OCI-LY7 (cell line): ENCODE data around the gene ORM2. TPM values are rescaled to one million over a fixed set of nuclear protein-coding genes. Genes with fewer than 3 reads are reported as not detected.

Experiments used
- BruUV-seq: library from RNA; stranded (reverse); fragments of 400-500 nt; replicated peaks from 2 replicates; lab custom pipeline; 2021; lab: Mats Ljungman, UMichigan
- CTCF ChIA-PET: fragments of 300-600 bp; sonication (Branson Sonifier 250); formaldehyde crosslinking; loops from one replicate; lab custom pipeline; 2022; ENCODE audit warnings: antibody characterized with exemption; ENCODE audit not compliant: unreplicated experiment; lab: Charles Lee
- POLR2A ChIA-PET: fragments of 300-600 bp; sonication (Branson Sonifier 250); formaldehyde crosslinking; loops from one replicate; lab custom pipeline; 2022; ENCODE audit warnings: antibody characterized with exemption; lab: Charles Lee
- DNase-seq: peaks from one replicate; pipeline ENCODE4 v3.0.0-alpha.2; 2015; ENCODE audit warnings: low spot score
- H2AFZ ChIP-seq: fragments of 200-600 bp; sonication (generic), shearing (Covaris generic); 2 replicates; pipeline ENCODE4 v1.6.1; 2014; ENCODE audit warnings: mild to moderate bottlenecking, antibody characterized with exemption, low read length, moderate library complexity
- H3K27ac ChIP-seq: fragments of 200-600 bp; sonication (generic); 2 replicates; pipeline ENCODE4 v1.5.1; 2014; ENCODE audit warnings: mixed run types, low read depth, mild to moderate bottlenecking, moderate library complexity, low read length, inconsistent platforms; ENCODE audit not compliant: poor library complexity, severe bottlenecking
- H3K36me3 ChIP-seq: fragments of 200-600 bp; sonication (generic); 2 replicates; pipeline ENCODE4 v1.6.1; 2014; ENCODE audit warnings: mild to moderate bottlenecking, antibody characterized with exemption, low read length, moderate library complexity, mixed read lengths; ENCODE audit not compliant: insufficient read depth
- H3K4me1 ChIP-seq: fragments of 200-600 bp; sonication (generic); 2 replicates; pipeline ENCODE4 v1.5.1; 2014; ENCODE audit warnings: mild to moderate bottlenecking, low read length; ENCODE audit not compliant: insufficient read depth, poor library complexity, severe bottlenecking
- H3K4me2 ChIP-seq: fragments of 200-600 bp; sonication (generic); 2 replicates; pipeline ENCODE4 v1.6.1; 2014; ENCODE audit warnings: mild to moderate bottlenecking, low read length
- H3K4me3 ChIP-seq: fragments of 200-600 bp; sonication (generic); 2 replicates; pipeline ENCODE4 v1.5.1; 2014; ENCODE audit warnings: mild to moderate bottlenecking, low read depth, low read length; ENCODE audit not compliant: poor library complexity, severe bottlenecking
- H3K79me2 ChIP-seq: fragments of 200-600 bp; sonication (generic); 2 replicates; pipeline ENCODE4 v1.6.1; 2016; ENCODE audit warnings: low read depth, mild to moderate bottlenecking, low read length, moderate library complexity, mixed read lengths; ENCODE audit not compliant: insufficient read depth
- H3K9me2 ChIP-seq: fragments of 200-600 bp; sonication (generic); 2 replicates; pipeline ENCODE4 v1.6.1; 2016; ENCODE audit warnings: mild to moderate bottlenecking, low read length, mixed read lengths; ENCODE audit not compliant: insufficient read depth
- H3K9me3 ChIP-seq: fragments of 200-600 bp; sonication (generic); 2 replicates; pipeline ENCODE4 v1.6.1; 2014; ENCODE audit warnings: mild to moderate bottlenecking, mixed run types, low read length, mixed read lengths
- H4K20me1 ChIP-seq: fragments of 200-600 bp; sonication (generic); 2 replicates; pipeline ENCODE4 v1.6.1; 2014; ENCODE audit warnings: mild to moderate bottlenecking, antibody characterized with exemption, low read length, moderate library complexity, mixed read lengths; ENCODE audit not compliant: insufficient read depth
- EZH2phosphoT487 ChIP-seq: fragments of 200-600 bp; sonication (generic); IDR thresholded peaks from 2 replicates; pipeline ENCODE4 v1.6.1; 2018; ENCODE audit warnings: low read depth, borderline replicate concordance, mild to moderate bottlenecking, mixed run types, antibody characterized with exemption, low read length, moderate library complexity, mixed read lengths
- intact Hi-C: fragments of 100-400 bp; cut with micrococcal nuclease; formaldehyde crosslinking; loops from one replicate; pipeline ENCODE4 v1.10.0; 2022; ENCODE audit not compliant: unreplicated experiment
- total RNA-seq, 2 experiments: library from RNA; depleted of rRNA in 1 of 2; stranded (reverse); fragments of >200 nt in 1 of 2; shearing (Covaris generic) in 1 of 2; gene quantifications; 2 replicates each; pipeline ENCODE4 v1.2.3, GENCODE V29; 2014 to 2022
- TF ChIP-seq, protein P1 (sequence below): fragments of 200-600 bp; sonication (generic); conservative IDR thresholded peaks from 2 replicates; pipeline ENCODE4 v1.5.1; 2014; ENCODE audit warnings: mild to moderate bottlenecking, antibody characterized with exemption, low read length, moderate library complexity, mixed read lengths

The ORM2 gene
- total RNA-seq, 2 experiments from 2014 or later = not detected

- no peak for DNase-seq
- no peak for TF ChIP-seq EZH2phosphoT487
- TF ChIP-seq, protein P1, sequence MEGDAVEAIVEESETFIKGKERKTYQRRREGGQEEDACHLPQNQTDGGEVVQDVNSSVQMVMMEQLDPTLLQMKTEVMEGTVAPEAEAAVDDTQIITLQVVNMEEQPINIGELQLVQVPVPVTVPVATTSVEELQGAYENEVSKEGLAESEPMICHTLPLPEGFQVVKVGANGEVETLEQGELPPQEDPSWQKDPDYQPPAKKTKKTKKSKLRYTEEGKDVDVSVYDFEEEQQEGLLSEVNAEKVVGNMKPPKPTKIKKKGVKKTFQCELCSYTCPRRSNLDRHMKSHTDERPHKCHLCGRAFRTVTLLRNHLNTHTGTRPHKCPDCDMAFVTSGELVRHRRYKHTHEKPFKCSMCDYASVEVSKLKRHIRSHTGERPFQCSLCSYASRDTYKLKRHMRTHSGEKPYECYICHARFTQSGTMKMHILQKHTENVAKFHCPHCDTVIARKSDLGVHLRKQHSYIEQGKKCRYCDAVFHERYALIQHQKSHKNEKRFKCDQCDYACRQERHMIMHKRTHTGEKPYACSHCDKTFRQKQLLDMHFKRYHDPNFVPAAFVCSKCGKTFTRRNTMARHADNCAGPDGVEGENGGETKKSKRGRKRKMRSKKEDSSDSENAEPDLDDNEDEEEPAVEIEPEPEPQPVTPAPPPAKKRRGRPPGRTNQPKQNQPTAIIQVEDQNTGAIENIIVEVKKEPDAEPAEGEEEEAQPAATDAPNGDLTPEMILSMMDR = no peak
- Histone ChIP-seq H3K4me2 (no peak overlapping the region), H3K9me3 (no peaks in the 10 kb centered on the region), H3K36me3 (peaks cover 77% of the 10 kb centered on the region), H3K27ac (no peak overlapping the region), H3K4me3 (no peak overlapping the region), H3K79me2 (no peaks in the 10 kb centered on the region), H3K9me2 (no peaks in the 10 kb centered on the region), H2AFZ (no peak overlapping the region), H3K4me1 (peaks cover 4% of the 10 kb centered on the region), H4K20me1 (no peaks in the 10 kb centered on the region)
- ChIA-PET CTCF (no interaction called here), POLR2A (interaction anchor here (1.1 kb wide), 1 partner anchor 49 kb away, joined by 6 read pairs; no protein-coding TSS in a partner anchor)
- intact Hi-C loops = no loop called here
- BruUV-seq = no TSS peak
Measured at GRCh38 chr9:114336699-114337395, 7.2 kb downstream of the ORM2 start.

GRCh38 chr9:114338187-114338586 lies 8.5 kb downstream of the ORM2 start:
- no TSS peak for BruUV-seq
- POLR2A ChIA-PET = interaction anchor here (0.6 to 1.6 kb wide), 5 partner anchors 13 to 162 kb away, joined by 3 to 6 read pairs (median 4); no protein-coding TSS in a partner anchor
- peaks cover 89% of the 10 kb centered on the region for H3K36me3 ChIP-seq
- no peaks in the 10 kb centered on the region for H3K9me2 ChIP-seq
- H3K79me2 ChIP-seq = no peaks in the 10 kb centered on the region
- no peaks in the 10 kb centered on the region for H3K9me3 ChIP-seq
- no peak overlapping the region for H3K4me2 ChIP-seq
- DNase-seq = no peak
- H3K27ac ChIP-seq = no peak overlapping the region
- CTCF ChIA-PET = interaction anchor here (1.3 kb wide), 1 partner anchor 13 kb away, joined by 3 read pairs; no protein-coding TSS in a partner anchor
- H3K4me1 ChIP-seq = peaks cover 4% of the 10 kb centered on the region
- no peaks in the 10 kb centered on the region for H4K20me1 ChIP-seq
- intact Hi-C loops = loop anchor here (2.0 kb wide), 1 partner anchor 67 kb away; no protein-coding TSS in a partner anchor
- TF ChIP-seq, protein P1 = no peak
- no peak for TF ChIP-seq EZH2phosphoT487
- H3K4me3 ChIP-seq = no peak overlapping the region
- H2AFZ ChIP-seq = no peak overlapping the region
